HEK293 (cell line): ENCODE data around the gene ZIC4.

Source experiments
- CTCF ChIA-PET: fragments of 350-600 bp; formaldehyde crosslinking; extraction: SDS; loops from one replicate; lab custom pipeline; 2021; ENCODE audit warnings: antibody characterized with exemption; lab: Yijun Ruan, JAX
- POLR2A ChIA-PET: fragments of 300-600 bp; formaldehyde crosslinking; extraction: SDS; loops from one replicate; lab custom pipeline; 2020; ENCODE audit warnings: antibody characterized with exemption, inconsistent platforms; lab: Yijun Ruan, JAX
- H3K27ac ChIP-seq: fragments of 200-500 bp; sonication (Bioruptor generic); 2 replicates; pipeline ENCODE4 v1.5.1; 2014; ENCODE audit warnings: low read depth, low read length, control low read depth, inconsistent platforms; ENCODE audit errors: extremely low read depth
- H3K36me3 ChIP-seq, 2 experiments: fragments of 200-500 bp in 1 of 2; sonication (Bioruptor generic) in 1 of 2; 1 replicate in 1 of 2; 2 replicates in 1 of 2; pipeline ENCODE4 v1.5.1; 2014 to 2017; ENCODE audit warnings: inconsistent platforms in 2 of 2, low read length in 2 of 2; ENCODE audit not compliant: control insufficient read depth in 2 of 2, insufficient read depth in 1 of 2
- H3K4me1 ChIP-seq: fragments of 200-500 bp; sonication (Bioruptor generic); 2 replicates; pipeline ENCODE4 v1.5.1; 2014; ENCODE audit warnings: mild to moderate bottlenecking, low read length, inconsistent platforms; ENCODE audit not compliant: control insufficient read depth, insufficient read depth
- H3K4me3 ChIP-seq: 2 replicates; pipeline ENCODE4 v1.5.1; 2011; ENCODE audit warnings: low read depth, mild to moderate bottlenecking, control low read depth, low read length, moderate library complexity
- H3K9me3 ChIP-seq: fragments of 200-500 bp; sonication (Bioruptor generic); 2 replicates; pipeline ENCODE4 v1.5.1; 2014; ENCODE audit warnings: low read depth, low read length, inconsistent platforms; ENCODE audit not compliant: control insufficient read depth, insufficient read depth
- HOXA7 ChIP-seq: sonication (generic); formaldehyde crosslinking; IDR thresholded peaks from 2 replicates; pipeline ENCODE4 v1.8.1; 2022; ENCODE audit warnings: missing genetic modification reagents, borderline replicate concordance
- HOXC10 ChIP-seq: sonication (generic); formaldehyde crosslinking; IDR thresholded peaks from 2 replicates; pipeline ENCODE4 v1.8.1; 2023; ENCODE audit warnings: mild to moderate bottlenecking, missing genetic modification reagents
- OSR2 ChIP-seq: fragments of 450-650 bp; formaldehyde crosslinking; IDR thresholded peaks from 2 replicates; pipeline ENCODE4 v1.5.1; 2016; ENCODE audit warnings: missing biosample characterization, missing genetic modification characterization
- PRDM1 ChIP-seq: fragments of 450-650 bp; formaldehyde crosslinking; IDR thresholded peaks from 2 replicates; pipeline ENCODE4; 2016; ENCODE audit warnings: missing biosample characterization, missing genetic modification characterization
- SETDB1 ChIP-seq: IDR thresholded peaks from one replicate; pipeline ENCODE4 v1.6.1; 2017; ENCODE audit warnings: mild to moderate bottlenecking, low read length, moderate library complexity, mixed read lengths; ENCODE audit not compliant: insufficient read length
- SP3 ChIP-seq: fragments of 450-650 bp; formaldehyde crosslinking; IDR thresholded peaks from 2 replicates; pipeline ENCODE4 v1.5.1; 2016; ENCODE audit warnings: missing biosample characterization, missing genetic modification characterization
- ZNF10 ChIP-seq: fragments of 450-650 bp; formaldehyde crosslinking; IDR thresholded peaks from 2 replicates; pipeline ENCODE4 v1.5.1; 2017; ENCODE audit warnings: missing biosample characterization, missing genetic modification characterization
- ZNF112 ChIP-seq: fragments of 450-650 bp; formaldehyde crosslinking; IDR thresholded peaks from 2 replicates; pipeline ENCODE4 v1.5.0; 2017; ENCODE audit warnings: missing biosample characterization, missing genetic modification characterization
- ZNF138 ChIP-seq: fragments of 450-650 bp; formaldehyde crosslinking; IDR thresholded peaks from 2 replicates; pipeline ENCODE4 v1.5.1; 2016; ENCODE audit warnings: missing biosample characterization, missing genetic modification characterization, borderline replicate concordance
- ZNF2 ChIP-seq: fragments of 450-650 bp; formaldehyde crosslinking; IDR thresholded peaks from 2 replicates; pipeline ENCODE4 v1.5.1; 2016; ENCODE audit warnings: missing biosample characterization, missing genetic modification characterization
- ZNF202 ChIP-seq: fragments of 450-650 bp; formaldehyde crosslinking; IDR thresholded peaks from 2 replicates; pipeline ENCODE4 v1.5.1; 2016; ENCODE audit warnings: missing biosample characterization, missing genetic modification characterization, borderline replicate concordance
- ZNF335 ChIP-seq: fragments of 450-650 bp; formaldehyde crosslinking; conservative IDR thresholded peaks from 2 replicates; pipeline ENCODE4 v1.5.1; 2016; ENCODE audit warnings: missing biosample characterization, missing genetic modification characterization
- ZNF362 ChIP-seq: fragments of 450-650 bp; formaldehyde crosslinking; IDR thresholded peaks from 2 replicates; pipeline ENCODE4 v1.5.1; 2016; ENCODE audit warnings: missing biosample characterization, missing genetic modification characterization
- ZNF544 ChIP-seq: fragments of 450-650 bp; formaldehyde crosslinking; IDR thresholded peaks from 2 replicates; pipeline ENCODE4 v1.5.0; 2017; ENCODE audit warnings: missing biosample characterization, missing genetic modification characterization
- ZNF561 ChIP-seq: fragments of 450-650 bp; IDR thresholded peaks from 2 replicates; pipeline ENCODE4 v1.5.1; 2018; ENCODE audit warnings: missing biosample characterization, missing genetic modification characterization, borderline replicate concordance
- ZNF623 ChIP-seq: fragments of 450-650 bp; formaldehyde crosslinking; IDR thresholded peaks from 2 replicates; pipeline ENCODE4 v1.5.1; 2016; ENCODE audit warnings: missing biosample characterization, missing genetic modification characterization
- ZNF629 ChIP-seq: fragments of 450-650 bp; formaldehyde crosslinking; IDR thresholded peaks from 2 replicates; pipeline ENCODE4 v1.5.1; 2017; ENCODE audit warnings: missing biosample characterization, missing genetic modification characterization
- ZNF639 ChIP-seq: fragments of 450-650 bp; formaldehyde crosslinking; IDR thresholded peaks from 2 replicates; pipeline ENCODE4 v1.5.1; 2016; ENCODE audit warnings: missing biosample characterization, missing genetic modification characterization
- ZNF792 ChIP-seq: fragments of 450-650 bp; formaldehyde crosslinking; IDR thresholded peaks from 2 replicates; pipeline ENCODE4 v1.5.1; 2016; ENCODE audit warnings: missing biosample characterization, missing genetic modification characterization
- ZSCAN30 ChIP-seq: fragments of 450-650 bp; IDR thresholded peaks from 2 replicates; pipeline ENCODE4 v1.5.1; 2018; ENCODE audit warnings: missing biosample characterization, mild to moderate bottlenecking, missing genetic modification characterization, moderate library complexity
- TF ChIP-seq, protein P1 (sequence below): fragments of 450-650 bp; formaldehyde crosslinking; IDR thresholded peaks from 2 replicates; pipeline ENCODE4 v1.5.1; 2016; ENCODE audit warnings: missing biosample characterization, missing genetic modification characterization

Gene ZIC4

GRCh38 chr3:147368561-147369221, 37.7 kb downstream of the ZIC4 start:
- Histone ChIP-seq H3K4me3 (peak overlapping the region; percentile 13), H3K36me3 (no peaks in the 10 kb centered on the region), H3K9me3 (no peaks in the 10 kb centered on the region), H3K4me1 (no peaks in the 10 kb centered on the region; the same call in 1 of the 2 replicates), H3K27ac (no peak overlapping the region)
- ChIA-PET POLR2A (interaction anchor here (0.6 kb wide), 1 partner anchor 14 kb away, joined by 5 read pairs; no protein-coding TSS in a partner anchor), CTCF (no interaction called here)
- no peak for TF ChIP-seq PRDM1 (tag by site-specific recombination)
- TF ChIP-seq ZNF138 (tag by site-specific recombination), result no peak
- TF ChIP-seq OSR2, result no peak
- no peak for TF ChIP-seq ZSCAN30 (tag by site-specific recombination)

- TF ChIP-seq ZNF202 (tag by site-specific recombination) (no peak), SETDB1 (no peak), ZNF112 (tag by site-specific recombination) (no peak), ZNF2 (no peak), ZNF544 (tag by site-specific recombination) (no peak), ZNF10 (tag by site-specific recombination) (no peak), ZNF362 (tag by site-specific recombination) (no peak), ZNF639 (tag by site-specific recombination) (no peak), ZNF792 (no peak), ZNF629 (tag by site-specific recombination) (no peak), HOXA7 (CRISPR knock-in tag) (no peak)
- TF ChIP-seq, protein P1, sequence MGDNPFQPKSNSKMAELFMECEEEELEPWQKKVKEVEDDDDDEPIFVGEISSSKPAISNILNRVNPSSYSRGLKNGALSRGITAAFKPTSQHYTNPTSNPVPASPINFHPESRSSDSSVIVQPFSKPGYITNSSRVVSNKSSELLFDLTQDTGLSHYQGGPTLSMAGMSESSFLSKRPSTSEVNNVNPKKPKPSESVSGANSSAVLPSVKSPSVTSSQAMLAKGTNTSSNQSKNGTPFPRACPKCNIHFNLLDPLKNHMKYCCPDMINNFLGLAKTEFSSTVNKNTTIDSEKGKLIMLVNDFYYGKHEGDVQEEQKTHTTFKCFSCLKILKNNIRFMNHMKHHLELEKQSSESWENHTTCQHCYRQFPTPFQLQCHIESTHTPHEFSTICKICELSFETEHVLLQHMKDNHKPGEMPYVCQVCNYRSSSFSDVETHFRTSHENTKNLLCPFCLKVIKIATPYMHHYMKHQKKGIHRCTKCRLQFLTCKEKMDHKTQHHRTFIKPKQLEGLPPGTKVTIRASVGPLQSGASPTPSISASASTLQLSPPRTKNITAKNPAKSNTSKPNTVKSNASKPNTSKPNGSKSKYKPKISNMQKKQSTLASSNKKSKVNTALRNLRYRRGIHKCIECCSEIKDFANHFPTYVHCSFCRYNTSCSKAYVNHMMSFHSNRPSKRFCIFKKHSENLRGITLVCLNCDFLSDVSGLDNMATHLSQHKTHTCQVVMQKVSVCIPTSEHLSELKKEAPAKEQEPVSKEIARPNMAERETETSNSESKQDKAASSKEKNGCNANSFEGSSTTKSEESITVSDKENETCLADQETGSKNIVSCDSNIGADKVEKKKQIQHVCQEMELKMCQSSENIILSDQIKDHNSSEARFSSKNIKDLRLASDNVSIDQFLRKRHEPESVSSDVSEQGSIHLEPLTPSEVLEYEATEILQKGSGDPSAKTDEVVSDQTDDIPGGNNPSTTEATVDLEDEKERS (tag by site-specific recombination), result no peak
- CTCF ChIA-PET, result no interaction called here
- no peaks in the 10 kb centered on the region for H3K36me3 ChIP-seq
Measured at GRCh38 chr3:147368151-147368550, 38.2 kb downstream of the ZIC4 start.

GRCh38 chr3:147367676-147368075, 38.7 kb downstream of the ZIC4 start:
- ChIA-PET CTCF (no interaction called here), POLR2A (no interaction called here)
- H3K4me3 ChIP-seq, result no peak overlapping the region
- H3K9me3 ChIP-seq, result no peaks in the 10 kb centered on the region
- H3K36me3 ChIP-seq, result no peaks in the 10 kb centered on the region
- TF ChIP-seq ZNF623 (tag by site-specific recombination), result no peak
- TF ChIP-seq SP3 (tag by site-specific recombination), result no peak
- no peak for TF ChIP-seq ZNF561 (tag by site-specific recombination)
- TF ChIP-seq ZNF335, result no peak
- no peak for TF ChIP-seq HOXC10 (CRISPR knock-in tag)
- no peak overlapping the region for H3K27ac ChIP-seq
- no peaks in the 10 kb centered on the region; the same call in 1 of the 2 replicates for H3K4me1 ChIP-seq

More at GRCh38 chr3:147368151-147368550, 38.2 kb downstream of the ZIC4 start:
- H3K4me3 ChIP-seq, result no peak overlapping the region
- H3K27ac ChIP-seq, result no peak overlapping the region
- POLR2A ChIA-PET, result no interaction called here
- H3K4me1 ChIP-seq, result no peaks in the 10 kb centered on the region; the same call in 1 of the 2 replicates
- no peaks in the 10 kb centered on the region for H3K9me3 ChIP-seq
